Osteocyte (in vitro differentiated cells): ENCODE results near the gene TMEM253. TPM values are rescaled to one million over a fixed set of nuclear protein-coding genes. Genes with fewer than 3 reads are reported as not detected.
A peak's percentile ranks its signal among the peaks of the same experiment; 100 is the strongest.

ENCODE experiments used
- DNase-seq: peaks from one replicate; pipeline ENCODE4 v3.0.0; 2021; ENCODE audit warnings: mixed read lengths; ENCODE audit not compliant: unreplicated experiment; ENCODE audit errors: extremely low spot score
- H3K27ac Mint-ChIP-seq: one replicate; pipeline ENCODE4 v1.8.0; 2021; ENCODE audit warnings: mild to moderate bottlenecking, mixed read lengths; ENCODE audit not compliant: unreplicated experiment
- H3K27me3 Mint-ChIP-seq: one replicate; pipeline ENCODE4 v1.8.0; 2021; ENCODE audit warnings: mixed read lengths; ENCODE audit not compliant: unreplicated experiment
- H3K36me3 Mint-ChIP-seq: one replicate; pipeline ENCODE4 v1.8.0; 2021; ENCODE audit warnings: mixed read lengths; ENCODE audit not compliant: unreplicated experiment
- H3K4me1 Mint-ChIP-seq: one replicate; pipeline ENCODE4 v1.8.0; 2021; ENCODE audit warnings: mixed read lengths; ENCODE audit not compliant: unreplicated experiment
- H3K4me3 Mint-ChIP-seq: one replicate; pipeline ENCODE4 v1.8.0; 2021; ENCODE audit warnings: mild to moderate bottlenecking, moderate library complexity, mixed read lengths; ENCODE audit not compliant: unreplicated experiment
- H3K9me3 Mint-ChIP-seq: one replicate; pipeline ENCODE4 v1.8.0; 2021; ENCODE audit warnings: mixed read lengths; ENCODE audit not compliant: unreplicated experiment
- total RNA-seq: library from RNA; stranded (reverse); gene quantifications from 2 replicates; pipeline ENCODE4 v1.2.1, GENCODE V29; 2021
- TF ChIP-seq, protein P1 (sequence below): fragments of 200-600 bp; sonication (generic); IDR thresholded peaks from 2 replicates; pipeline ENCODE4 v1.5.0; 2021; ENCODE audit warnings: antibody characterized with exemption, mild to moderate bottlenecking, moderate library complexity

The TMEM253 gene
- total RNA-seq, 1 donor from 2014 or later, result 1.2 TPM

DNA sequence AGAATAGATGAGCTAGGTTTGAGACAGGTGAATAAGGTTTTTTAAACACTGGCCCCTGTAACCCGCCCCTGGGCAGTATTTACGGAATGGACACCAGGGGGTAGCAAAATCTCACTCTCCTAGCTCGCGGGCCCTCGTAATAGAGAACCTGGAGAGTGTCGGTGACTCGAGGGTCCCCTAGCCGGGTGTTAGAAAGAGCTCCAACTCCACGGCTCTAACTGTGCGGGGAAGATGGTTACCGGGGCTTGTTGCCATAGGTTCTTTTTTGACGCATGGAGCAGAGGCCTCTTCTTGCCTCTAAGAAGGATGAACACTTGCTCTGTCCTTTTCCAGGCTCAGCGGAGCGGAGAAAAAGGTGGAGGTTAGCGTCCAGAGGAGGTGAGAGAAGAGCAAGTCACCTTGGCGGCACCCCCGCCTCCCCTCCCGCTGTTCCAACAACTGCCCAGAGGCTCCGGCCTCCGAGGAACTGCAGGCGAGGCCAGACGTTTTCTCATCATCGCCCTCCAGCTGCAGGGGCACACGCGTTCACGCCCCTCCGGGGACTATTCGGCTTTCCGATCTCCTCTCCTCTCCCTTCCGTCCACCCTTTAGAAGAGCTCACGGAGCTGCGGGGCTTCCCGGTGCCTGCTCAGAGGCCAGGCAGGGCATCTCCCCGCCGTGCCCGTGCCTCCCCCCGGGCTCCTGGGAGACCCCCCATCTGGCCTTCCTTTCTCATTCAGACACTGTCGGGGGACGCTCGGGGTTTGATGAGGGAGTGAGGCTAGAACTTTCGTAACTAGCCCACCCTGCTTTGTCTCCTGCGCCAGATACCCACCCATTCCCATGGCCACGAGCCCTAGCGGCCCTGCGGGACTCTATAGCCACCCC, 32.1 kb upstream of the TMEM253 start:
- Mint-ChIP-seq H3K9me3 (no peaks in the 10 kb centered on the region), H3K4me3 (peak overlapping the region; percentile 88), H3K27me3 (no peaks in the 10 kb centered on the region), H3K27ac (peak overlapping the region; percentile 96), H3K36me3 (peaks cover 7% of the 10 kb centered on the region), H3K4me1 (peaks cover 39% of the 10 kb centered on the region)
- TF ChIP-seq, protein P1, sequence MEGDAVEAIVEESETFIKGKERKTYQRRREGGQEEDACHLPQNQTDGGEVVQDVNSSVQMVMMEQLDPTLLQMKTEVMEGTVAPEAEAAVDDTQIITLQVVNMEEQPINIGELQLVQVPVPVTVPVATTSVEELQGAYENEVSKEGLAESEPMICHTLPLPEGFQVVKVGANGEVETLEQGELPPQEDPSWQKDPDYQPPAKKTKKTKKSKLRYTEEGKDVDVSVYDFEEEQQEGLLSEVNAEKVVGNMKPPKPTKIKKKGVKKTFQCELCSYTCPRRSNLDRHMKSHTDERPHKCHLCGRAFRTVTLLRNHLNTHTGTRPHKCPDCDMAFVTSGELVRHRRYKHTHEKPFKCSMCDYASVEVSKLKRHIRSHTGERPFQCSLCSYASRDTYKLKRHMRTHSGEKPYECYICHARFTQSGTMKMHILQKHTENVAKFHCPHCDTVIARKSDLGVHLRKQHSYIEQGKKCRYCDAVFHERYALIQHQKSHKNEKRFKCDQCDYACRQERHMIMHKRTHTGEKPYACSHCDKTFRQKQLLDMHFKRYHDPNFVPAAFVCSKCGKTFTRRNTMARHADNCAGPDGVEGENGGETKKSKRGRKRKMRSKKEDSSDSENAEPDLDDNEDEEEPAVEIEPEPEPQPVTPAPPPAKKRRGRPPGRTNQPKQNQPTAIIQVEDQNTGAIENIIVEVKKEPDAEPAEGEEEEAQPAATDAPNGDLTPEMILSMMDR, result peak; percentile 69
- DNase-seq, result no peak

DNA sequence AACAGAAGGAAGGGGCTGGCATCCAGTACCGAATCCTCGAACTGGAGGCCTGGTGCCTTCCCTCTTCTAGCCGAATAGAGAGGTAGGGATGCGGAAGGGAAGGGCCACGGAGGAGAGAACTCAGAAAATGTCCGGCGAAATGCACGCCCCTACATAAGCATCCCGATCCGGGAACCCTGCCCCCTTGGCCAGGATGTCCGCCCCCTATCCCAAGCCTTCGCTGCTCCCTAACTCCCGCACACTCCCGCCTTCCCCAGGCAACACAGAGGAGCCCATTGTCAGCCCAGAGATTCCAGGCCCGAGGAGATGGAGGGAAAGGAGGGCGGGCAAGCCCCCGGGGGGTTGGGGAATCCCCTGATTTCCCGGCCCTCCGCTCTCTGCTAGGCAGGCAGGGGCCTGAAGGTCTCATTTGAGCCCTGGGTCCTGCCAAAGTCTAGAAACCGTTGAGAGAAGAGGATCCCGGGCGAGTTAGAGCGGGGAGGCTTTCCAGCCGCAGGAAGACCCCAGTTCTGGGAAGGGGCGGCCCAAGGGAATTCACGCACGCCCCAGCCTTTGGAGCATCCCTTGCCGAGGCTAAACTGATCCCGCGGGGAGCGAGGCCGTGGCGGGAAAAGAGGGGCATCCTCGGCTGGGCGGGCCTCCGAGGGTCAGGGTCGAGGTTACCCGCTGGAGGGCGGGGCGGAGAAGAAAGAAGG, 31.3 kb upstream of the TMEM253 start:
- Mint-ChIP-seq H3K4me1 (peaks cover 35% of the 10 kb centered on the region), H3K27ac (peak overlapping the region; percentile 96), H3K9me3 (no peaks in the 10 kb centered on the region), H3K36me3 (peaks cover 8% of the 10 kb centered on the region), H3K27me3 (no peaks in the 10 kb centered on the region), H3K4me3 (peak overlapping the region; percentile 88)
- DNase-seq, result no peak
- TF ChIP-seq, protein P1, result no peak

DNA sequence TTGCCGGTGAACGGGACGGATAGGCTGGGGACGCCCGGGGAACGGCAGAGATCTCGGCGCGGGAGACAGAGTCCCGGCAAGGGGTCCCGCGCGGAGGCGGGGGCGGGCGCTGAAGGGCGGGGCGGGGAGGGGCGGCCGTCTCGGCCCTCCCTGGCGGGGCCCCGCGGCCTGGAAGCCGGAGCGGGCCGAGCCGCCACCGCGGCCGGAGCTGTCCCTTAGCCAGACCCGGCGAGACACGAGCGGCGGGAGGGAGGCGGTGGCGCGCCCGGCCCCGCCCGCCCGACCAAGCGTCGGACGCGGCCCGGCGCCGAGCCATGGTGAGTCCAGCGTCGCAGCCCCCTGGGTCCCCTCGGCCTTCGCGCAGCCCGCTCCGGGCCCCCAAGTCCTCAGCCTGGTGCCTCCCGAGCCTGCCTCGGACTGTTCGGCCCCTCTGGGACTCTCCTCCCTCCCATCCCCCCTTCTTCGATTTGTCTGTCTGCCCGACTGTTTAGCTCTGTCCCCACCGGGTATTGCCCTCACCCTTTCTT, 30.7 kb upstream of the TMEM253 start, which contains the start of gene ARHGEF40:
TSS of gene ARHGEF40 (plus strand) at position 222 of the 527 bp plus-strand sequence. CDS start at position 315, 93 bp downstream.
- Mint-ChIP-seq H3K4me1 (peaks cover 35% of the 10 kb centered on the region), H3K36me3 (peaks cover 10% of the 10 kb centered on the region), H3K4me3 (peak within 1 kb of the TSS; percentile 91), H3K27ac (peak within 1 kb of the TSS; percentile 99), H3K9me3 (no peaks in the 10 kb centered on the region), H3K27me3 (no peaks in the 10 kb centered on the region)
- TF ChIP-seq, protein P1, result no peak
- DNase-seq, result no peak

DNA sequence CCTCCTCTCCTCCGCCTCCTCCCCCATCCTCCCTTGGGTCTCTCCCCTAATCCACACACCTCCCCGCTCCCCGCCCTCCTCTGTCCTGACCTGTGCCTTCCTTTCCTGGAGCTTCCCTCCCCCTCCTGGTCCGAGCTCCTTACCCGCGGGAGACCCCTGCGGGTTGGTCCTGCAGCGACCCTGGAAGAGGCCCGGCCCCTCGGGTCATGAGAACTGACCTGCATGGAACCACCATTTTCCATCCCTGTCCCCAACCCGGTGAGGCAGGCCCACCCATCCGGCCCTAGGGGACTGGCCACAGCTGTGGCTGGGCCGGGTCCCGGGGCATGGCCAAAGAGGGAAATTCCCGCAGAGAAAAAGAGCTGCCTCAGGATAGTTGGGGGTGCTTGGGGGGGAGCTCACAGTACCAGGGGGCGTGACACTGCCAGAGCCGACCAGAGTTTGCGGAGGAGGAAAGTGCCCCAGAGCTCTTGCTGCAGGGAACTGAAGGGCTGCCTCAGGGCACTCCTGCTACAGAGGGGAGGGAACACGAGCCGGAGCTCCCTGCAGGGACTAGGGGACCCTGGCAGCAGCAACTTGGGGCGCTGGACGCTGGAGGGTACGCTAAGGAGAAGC, 30.1 kb upstream of the TMEM253 start:
- Mint-ChIP-seq H3K4me1 (peaks cover 36% of the 10 kb centered on the region), H3K27me3 (no peaks in the 10 kb centered on the region), H3K27ac (peak overlapping the region; percentile 99), H3K9me3 (no peaks in the 10 kb centered on the region), H3K4me3 (peak overlapping the region; percentile 91), H3K36me3 (peaks cover 12% of the 10 kb centered on the region)
- TF ChIP-seq, protein P1, result no peak
- DNase-seq, result no peak
